Lung microvascular endothelial cell (primary cell): ENCODE results near the gene CBR3. TPM values are rescaled to one million over a fixed set of nuclear protein-coding genes. Genes with fewer than 3 reads are reported as not detected.

Source experiments
- DNase-seq, 2 donors: peaks; one replicate each; pipeline versions ENCODE4 v3.0.0 to v3.0.0-alpha.2; 2010; ENCODE audit warnings: low read depth in 2 of 2
- total RNA-seq: library from RNA; depleted of rRNA; stranded (reverse); fragments of >200 nt; gene quantifications from 2 replicates; pipeline ENCODE4 v1.2.1, GENCODE V29; 2014

The CBR3 gene
- total RNA-seq, 1 donor from 2014 or later = 0.60 TPM

DNA sequence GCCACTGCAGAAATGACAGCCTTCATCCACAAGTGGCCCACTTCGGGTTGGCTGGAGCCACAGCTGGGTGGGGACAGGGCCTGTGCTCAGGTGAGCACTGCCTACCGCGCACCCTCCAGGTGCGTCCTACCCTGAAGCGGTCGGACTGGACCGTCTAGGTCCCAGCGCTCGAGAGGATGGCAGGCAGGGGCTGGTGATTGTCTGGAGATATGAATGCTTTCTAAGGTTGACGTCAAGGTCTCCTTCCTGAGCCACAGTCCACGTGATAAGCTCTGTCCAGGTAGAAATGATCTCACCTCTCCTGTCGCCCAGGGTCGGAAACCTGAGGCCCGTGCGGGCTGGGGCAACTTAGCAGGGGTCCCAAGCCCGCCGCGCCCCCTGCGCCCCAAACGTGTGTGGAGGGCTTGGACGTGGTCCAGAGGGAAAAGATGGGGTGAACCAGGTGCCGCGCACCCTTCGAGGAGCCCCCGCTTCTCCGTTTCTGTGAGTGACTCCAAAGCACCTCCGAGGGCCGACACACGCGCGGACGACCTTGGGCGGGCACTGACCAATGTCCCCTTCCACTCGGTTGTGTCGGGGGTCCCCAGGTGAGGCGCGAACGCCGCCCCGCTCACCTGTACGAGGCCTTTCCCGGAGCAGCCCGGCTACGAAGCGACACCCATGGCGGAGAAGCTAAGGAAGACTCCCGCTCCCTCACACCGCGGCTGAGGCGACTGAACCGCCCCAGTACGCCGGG is 20.9 kb downstream of the CBR3 start:
- DNase-seq = no peak

DNA sequence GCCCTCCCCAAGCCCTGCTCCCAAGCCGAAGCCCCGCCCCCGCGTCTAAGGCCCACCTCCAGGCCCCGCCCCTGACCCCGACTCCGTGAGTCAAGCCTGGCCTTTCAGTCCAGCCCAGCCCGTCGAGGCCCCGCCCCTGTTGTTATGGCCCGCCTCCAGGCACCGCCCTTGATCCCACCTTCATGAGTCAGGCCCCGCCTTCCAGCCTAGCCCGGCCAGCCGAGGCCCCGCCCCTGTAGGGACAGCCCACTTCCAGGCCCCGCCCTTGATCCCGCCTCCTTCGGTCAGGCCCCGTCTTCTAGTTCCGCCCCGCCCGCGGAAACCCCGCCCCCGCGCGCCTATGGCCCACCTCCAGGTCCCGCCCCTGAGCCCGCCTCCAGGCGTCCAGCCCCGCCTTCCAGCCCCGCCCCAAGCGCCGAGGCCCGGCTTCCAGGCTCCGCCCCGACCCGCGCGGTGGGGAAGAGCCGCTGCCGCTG is 21.5 kb downstream of the CBR3 start:
- DNase-seq = peak; percentile 99 to 100

DNA sequence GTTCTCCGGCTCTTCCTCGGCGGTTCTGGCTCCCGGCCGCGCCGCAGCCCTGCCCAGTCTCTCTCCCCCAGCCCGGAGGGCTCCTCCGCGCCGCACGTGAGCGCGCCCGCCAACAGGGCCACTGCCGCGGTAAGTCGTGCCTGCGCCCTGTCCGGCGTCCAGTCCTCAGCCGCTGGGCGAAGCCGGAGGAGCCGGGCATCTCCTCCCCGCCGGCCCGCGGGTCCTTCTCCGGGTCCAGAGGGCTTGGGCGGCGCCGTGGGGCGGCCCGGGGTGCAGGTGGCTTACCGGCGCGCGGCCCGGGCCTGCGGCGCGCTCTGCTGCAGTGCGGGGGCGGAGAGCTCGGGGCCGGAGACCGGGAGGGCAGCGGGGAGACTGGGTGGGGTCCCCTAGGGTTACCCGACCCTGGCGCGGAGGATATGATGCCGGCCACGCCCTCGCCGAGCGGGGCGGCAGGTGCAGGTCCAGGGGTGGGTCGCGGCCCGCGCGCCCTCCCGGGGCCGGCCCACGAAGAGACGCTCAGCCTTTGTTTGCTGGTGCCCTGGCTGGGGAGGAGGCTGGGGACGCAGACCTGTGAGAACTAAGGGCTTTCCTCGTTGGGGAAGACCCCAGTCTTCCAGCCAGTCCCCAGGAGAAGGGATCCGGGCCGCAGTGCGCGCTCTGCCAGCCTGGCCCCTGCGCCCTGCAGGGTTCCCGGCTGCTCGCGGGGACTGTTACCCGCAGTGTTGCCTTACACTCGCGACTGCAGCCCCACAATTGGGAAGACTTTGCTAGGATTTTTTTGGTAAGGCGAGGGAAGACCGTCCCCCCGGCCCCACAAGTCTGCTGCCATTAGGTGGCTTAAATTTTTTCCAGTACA is 22.2 kb downstream of the CBR3 start, which contains the start of gene DOP1B:
Gene DOP1B (plus strand): TSS at position 10 of the 856 bp plus-strand sequence. CDS start 7,910 bp downstream, outside the sequence.
- peak in 1 of 2 donors; percentile 18 for DNase-seq

DNA sequence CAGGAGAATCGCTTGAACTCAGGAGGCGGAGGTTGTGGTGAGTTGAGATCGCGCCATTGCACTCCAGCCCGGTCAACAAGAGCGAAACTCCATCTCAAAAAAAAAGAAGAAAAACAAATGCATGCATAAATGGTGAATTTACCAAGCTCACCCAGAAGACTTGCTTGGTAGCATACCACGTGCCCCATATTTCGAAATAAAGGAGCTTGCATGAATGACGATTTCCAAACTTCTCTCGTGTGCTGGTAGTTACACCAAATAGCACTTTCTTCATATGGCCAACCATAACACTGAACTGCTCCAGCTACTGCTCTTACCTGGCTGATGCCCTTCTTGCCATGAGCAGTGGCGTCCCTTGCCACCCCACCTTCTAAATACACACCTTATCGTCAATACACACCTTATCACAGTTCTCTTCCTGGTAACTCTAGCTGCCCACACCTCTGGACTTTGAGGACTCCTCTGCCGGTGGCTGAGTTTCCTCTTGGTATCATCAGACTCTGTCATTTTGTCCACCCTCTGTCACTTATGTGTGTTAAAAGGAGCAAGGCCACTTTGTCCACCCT is 24.6 kb downstream of the CBR3 start:
- DNase-seq = no peak

DNA sequence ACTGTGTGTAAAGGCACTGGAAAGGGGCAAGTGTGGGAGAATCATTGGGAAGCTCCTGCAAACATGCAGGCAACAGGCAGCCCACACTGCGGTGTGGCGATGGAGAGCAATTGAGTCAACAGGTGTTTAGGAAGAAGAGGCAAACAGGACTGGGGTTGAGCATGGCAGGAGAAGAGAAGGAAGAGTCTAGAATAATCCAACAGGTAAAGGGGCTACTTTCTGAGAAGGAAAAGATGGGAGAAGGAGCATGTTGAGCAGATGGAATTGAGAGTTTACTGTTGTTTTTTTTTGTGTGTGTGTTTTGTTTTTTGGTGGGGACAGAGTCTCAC is 25.9 kb downstream of the CBR3 start:
- DNase-seq = no peak

DNA sequence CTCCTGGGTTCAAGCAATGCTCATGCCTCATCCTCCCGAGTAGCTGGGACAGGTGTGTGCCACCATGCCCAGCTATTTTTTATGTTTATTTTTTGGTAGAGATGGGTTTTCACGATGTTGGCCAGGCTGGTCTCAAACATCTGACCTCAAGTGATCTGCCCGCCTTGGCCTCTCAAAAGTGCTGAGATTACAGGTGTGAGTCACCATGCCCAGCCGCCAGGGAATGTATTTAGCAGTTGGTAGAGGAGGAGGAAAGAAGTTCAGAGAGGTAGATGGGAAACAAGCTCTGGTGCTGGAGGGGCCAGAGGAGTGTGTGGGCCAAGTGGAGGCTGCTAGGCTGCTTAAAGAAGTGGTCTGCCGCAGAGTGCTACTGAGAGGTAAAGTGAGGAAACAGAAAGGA is 27.8 kb downstream of the CBR3 start:
- no peak for DNase-seq

DNA sequence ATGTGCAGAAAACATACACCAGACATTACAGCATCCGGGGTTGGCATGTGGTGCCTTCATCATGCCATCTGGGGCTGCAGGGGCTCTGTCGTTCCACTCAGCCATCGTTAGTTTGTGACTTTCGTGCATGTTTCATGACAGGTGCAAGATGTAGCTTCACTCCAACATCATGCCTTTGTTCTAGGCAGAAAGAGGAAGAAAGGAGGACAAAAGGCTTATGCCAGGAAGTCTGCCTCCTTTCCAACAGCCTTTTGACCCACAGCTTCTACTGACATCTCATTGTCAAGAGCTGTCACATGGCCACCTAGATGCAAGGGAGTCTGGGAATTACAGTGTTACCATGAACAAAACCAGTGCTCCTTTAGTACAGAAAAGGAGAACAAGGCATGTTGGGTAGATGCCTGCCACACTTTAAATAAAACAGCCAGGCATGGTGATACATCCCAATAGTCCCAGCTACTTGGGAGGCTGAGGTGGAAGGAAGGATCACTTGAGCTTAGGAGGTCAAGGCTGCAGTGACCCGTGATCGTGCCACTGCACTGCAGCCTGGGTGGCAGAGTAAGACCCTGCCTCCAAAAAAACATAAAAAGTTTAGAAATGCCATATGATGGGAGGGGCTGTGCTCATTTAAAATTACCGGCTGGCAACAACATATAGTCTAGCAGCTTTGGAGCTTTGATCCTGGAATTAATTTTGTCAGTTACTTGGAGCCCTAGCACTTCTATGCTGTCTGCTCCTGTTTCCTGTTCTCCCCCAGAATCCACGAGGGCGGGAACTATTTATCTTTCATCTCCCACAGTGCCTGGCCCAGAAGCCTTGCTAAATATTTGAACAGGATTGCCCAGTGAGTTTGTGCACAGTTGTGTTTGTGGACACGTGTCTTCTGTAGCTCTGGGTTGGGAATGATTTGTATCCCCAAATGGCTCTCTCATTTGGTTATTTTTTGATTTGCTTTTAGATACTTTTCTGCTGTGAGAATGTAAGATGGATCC is 29.2 kb downstream of the CBR3 start:
- no peak for DNase-seq

DNA sequence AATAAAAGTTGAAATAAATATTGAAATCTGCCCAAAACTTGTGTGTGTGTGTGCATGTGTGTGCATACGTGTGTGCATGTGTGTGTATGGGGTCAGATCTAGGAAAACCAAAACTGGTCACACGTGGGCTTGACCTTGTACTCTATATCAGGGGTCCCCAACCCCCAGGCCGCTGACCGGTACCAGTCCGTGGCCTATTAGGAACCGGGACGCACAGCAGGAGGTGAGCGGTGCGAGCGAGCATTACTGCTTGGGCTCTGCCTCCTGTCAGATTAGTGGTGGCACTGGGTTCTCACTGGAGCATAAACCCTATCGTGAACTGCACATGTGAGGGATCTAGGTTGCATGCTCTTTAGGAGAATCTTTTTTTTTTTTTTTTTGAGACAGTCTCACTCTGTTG is 30.5 kb downstream of the CBR3 start:
- DNase-seq = no peak

DNA sequence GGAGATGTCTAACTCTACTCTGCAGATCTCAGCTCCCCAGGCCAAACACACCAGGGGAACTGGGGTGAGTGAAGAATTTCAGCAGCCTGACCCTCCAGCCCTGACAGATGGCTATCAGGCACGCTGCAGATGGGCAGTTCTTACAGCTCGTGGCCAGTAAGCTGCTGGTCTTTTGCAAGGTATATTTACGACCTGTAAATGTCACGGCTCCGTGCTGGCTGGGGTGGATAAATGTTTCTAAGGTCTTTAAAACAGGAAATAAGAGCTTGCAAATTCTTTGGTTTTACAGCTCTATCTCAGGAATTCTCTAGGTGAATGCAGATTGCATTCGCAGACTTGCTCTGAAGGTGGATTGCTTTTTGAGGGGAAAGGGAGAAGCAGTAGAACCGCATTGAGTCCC is 31.8 kb downstream of the CBR3 start:
- DNase-seq = no peak

DNA sequence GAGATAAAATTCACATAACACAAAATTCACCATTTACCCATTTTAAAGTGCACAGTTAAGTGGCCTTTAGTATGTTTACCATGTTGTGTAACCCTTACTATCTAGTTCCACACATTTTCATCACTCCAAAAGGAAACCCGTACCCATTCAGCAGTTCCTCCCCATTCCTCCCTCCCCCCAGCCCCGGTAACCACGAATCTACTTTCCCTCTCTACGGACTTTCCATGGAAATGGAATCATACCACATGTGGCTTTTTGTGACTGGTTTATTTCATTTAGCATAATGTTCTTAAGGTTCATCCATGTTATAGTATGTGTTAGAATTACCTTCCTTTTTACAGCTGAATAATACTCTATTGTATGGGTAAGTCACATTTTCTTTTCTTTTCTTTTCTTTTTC is 32.7 kb downstream of the CBR3 start:
- no peak for DNase-seq

DNA sequence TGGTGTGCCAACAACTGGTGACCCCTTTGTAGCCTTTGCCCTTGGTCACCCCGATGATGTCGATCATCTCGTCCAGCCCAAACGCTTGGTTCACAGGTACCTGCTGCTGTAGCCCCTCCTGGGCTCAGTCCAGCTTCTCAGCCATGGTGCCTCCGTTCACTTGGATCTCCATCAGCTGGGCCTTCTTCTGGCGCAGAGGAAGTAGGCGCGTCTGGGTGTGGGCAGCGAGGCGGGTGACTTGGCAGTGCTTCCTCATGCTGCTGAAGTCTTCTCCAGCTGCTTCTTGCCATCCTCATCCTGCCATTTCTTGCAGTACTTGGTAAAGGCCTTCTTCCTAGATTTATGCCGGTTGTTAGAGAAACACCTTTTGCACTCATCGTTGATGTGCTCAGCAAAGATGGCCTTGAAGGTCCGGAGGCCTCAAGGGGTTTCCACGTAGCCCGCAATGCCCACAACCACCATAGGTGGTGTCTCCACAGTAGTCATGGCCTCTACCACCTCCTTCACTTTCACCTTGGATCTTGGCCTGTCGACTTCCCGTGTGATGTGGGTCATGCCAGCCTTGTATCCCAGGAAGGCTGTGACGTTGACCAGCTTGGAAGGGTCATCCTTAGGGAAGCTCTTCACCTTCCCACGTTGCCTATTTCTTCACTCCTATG is 34.7 kb downstream of the CBR3 start:
- DNase-seq = no peak

DNA sequence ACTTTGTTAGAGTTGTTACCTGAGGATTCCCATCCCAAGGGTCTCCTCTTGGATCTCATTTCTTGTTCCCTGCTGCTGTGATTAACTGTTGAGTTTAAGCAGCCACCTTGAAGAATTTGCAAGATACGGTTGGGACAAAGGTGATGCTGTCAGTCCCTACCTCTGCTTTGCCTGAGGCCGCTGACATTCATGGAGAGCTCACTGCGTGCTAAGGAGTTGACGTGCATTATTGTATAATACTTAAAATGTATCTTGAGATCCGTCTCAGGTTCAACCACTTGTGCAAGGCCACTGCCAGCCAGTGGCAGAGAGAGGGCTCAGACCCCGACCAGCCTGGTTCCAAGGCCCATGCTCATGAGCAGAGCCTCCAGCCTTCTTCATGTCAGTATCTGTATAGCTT is 35.9 kb downstream of the CBR3 start:
- DNase-seq = no peak

DNA sequence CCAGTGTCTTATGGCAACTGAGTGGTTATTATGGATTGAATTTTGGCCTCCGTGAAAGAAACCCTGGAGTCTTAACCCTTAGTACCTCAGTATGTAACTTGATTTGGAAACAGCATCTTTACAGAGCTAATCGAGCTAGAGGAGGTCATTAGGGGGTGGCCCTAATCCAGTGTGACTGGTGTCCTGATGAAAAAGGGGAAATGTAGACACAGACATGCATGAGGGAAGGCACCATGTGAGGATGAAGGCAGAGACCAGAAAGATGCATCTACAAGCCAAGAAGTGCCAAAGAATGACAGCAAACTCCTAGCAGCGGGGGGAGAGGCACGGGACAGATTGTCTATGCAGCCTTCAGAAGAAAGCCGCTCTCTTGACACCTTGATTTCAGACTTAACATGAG is 36.5 kb downstream of the CBR3 start:
- no peak for DNase-seq

DNA sequence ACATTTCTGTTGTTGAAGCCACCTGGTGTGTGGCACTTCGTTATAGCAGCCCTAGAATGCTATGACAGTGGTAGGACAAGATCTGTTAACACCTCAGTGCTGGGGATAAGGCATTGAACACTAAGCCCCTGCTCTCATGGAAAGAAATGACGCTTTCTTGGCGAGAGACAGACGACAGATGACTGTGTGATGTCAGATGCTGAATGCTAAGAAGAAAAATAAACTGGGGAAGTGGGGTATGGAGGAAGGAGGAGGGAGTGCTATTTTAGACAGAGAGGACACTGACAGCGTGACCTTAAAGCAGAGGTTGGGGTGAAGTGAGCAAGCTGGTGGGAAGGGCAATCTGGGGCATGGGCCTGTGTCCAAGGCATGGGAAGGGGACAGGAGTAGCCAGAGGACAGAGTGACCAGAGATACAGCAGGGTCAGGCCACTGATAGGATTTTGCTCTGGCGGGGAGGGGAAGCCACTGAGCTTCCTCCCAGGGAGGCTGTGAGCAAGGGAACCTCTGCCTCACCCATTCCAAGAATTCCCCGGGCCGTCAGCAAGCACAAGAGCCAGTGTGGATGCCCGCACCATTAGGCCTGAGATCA is 37.0 kb downstream of the CBR3 start:
- DNase-seq = peak in 1 of 2 donors; percentile 26

DNA sequence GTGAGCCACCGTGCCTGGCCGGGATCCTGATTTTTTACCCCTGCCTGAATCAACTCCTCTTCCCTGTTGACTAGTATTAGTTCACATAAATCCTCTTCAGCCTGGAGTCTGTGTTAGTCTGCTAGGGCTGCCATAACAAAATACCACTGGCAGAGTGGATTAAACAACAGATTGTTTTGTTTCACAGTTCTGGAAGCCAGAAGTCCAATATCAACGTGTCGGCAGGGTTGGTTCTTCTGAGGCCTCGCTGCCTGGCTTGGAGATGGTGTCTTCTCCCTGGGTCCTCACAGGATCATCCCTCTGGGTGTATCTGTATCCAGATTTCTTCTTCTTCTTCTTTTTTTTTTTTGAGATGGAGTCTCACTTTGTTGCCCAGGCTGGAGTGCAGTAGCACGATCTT is 39.9 kb downstream of the CBR3 start:
- DNase-seq = no peak

DNA sequence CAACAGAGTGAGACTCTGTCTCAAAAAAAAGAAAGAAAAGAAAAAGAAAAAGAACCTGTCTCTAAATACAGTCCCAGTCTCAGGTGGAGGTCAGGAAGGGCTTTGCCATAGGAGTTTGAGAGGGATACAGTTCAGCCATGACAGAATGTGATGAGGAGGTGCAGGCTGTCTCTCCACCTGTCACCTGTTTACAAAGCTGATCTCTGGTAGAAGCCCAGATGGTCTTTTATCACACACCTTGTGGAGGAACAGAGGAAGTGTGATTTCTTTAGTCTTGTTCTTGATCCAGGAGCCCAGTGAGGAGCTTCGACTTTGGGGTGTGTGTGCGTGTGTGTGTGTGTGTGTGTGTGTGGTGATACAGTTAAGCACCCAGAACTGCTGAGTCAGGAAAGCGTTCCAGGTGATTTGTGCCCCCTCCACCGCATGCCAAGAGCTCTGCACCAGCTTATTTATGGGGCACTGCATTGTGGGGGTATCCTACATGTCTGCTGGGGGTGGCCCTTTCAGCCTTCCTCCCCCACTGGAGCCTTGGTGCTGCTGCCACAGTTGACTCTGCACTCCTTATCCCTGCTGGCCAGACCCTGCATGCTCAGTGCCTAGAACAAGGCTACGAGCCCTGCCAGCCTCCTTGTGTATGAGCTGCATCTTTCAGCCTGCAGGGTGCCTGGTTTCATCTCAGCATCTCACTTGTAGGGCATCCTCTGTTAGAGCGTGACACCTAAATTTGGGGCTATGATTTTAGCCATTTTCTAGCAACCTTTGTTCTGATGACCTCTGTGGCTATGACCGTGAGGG is 41.1 kb downstream of the CBR3 start:
- DNase-seq = no peak

DNA sequence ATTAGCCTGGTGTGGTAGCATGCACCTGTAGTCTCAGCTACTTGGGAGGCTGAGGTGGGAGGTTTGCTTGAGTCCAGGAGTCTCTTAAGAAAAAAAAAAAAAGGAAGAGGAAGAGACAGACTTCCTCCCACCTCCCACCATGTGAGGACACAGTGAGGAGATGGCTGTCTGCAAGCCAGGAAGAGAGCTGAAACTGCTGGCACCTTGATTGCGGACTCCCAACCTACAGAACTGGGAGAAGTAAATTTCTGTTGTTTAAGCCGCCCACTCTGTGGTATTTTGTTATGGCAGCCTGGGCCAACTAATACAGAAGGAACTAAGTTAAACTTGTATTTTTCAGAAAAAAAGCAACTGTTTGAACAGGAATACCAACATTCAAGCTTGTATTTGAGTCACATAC is 43.5 kb downstream of the CBR3 start:
- DNase-seq = no peak

DNA sequence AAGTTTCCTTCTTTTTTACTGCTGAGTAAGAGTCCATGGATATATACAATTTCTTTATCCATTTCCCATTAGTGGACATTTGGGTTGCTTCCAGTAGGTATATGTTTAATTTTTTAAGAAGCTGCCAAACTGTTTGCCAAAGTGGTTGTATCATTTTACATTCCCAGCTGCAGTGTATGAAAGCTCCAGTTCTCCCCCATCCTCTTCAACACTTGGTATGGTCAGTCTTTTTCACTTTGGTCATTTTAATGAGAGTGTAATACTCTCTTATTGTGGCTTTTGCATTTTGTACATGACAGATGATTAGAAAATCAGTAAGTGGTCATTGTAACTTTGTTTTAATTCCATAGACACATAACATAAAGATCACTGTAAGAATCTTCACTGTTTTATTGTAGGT is 44.3 kb downstream of the CBR3 start:
- DNase-seq = no peak

DNA sequence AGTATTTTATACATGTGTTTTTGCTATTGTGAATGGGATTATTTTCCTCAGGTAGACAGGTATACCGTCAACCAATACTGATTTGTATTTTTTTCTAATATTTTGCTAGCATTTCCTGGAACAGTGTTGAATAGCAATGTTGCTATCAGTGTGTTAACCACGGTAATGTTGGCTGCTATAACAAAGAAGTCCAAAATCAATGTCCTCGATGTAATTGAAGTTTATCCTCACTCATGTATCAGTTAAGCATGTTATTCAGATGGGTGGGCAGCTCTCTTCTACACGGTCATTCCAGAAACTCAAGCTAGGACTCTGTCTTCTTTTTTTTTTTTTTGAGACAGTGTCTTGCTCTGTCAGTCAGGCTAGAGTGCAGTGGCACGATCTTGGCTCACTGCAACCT is 46.1 kb downstream of the CBR3 start:
- no peak for DNase-seq
